Neural progenitor cell (in vitro differentiated cells): ENCODE results near the gene CDH23.

Source experiments
- EZH2 ChIP-seq: fragments of 200-600 bp; sonication (generic); IDR thresholded peaks from 2 replicates; pipeline ENCODE4 v1.6.1; 2017; ENCODE audit warnings: antibody characterized with exemption, mild to moderate bottlenecking, moderate library complexity
- EZH2phosphoT487 ChIP-seq: fragments of 200-600 bp; sonication (generic); IDR thresholded peaks from 2 replicates; pipeline ENCODE4 v1.6.1; 2017; ENCODE audit warnings: antibody characterized with exemption
- TF ChIP-seq, protein P1 (sequence below): fragments of 200-600 bp; sonication (generic); IDR thresholded peaks from 2 replicates; pipeline ENCODE4 v1.5.1; 2017; ENCODE audit warnings: antibody characterized with exemption, mild to moderate bottlenecking

DNA sequence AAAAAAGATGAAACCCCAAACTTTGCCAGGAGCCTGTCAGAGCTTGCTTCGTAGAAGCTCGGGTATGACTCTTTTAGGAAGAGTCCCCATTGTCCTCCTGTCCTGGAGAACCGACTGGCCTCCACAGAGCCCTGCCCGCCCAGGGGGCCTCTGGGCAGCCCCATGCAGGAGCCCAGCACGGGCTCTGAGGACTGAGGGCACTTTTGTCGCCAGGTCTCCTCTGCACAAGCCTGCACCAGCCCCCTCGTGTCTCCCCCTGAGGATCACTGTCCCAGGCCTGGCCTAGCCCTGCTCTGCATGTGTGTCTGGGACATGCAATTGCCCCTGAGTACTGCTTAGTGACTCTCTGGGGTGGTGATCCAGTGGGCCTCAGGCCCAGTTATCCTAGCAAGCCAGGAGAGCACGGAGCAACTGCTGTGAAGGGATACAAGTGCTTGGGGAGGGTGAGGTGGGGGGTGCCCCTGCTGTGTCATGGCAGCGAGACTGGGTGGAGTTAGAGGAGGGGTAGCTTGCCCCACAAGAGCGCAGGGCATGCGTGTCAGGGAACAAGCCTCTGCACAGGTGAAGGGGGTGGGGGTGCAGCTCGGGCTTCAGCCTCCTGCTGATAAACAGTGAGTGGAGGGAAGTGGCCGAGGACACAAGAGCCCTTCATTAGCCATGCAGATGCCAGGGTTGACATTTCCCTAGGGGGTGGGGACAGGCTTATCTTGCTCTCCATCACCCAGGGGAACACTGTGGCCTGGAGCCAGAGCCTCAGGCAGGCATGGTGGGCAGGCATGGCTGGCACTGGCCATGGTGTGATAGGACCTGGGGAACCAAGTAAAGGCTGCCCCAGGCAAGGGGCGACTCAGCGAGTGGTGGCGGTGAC, 179.4 kb downstream of the CDH23 start:
- TF ChIP-seq, protein P1, sequence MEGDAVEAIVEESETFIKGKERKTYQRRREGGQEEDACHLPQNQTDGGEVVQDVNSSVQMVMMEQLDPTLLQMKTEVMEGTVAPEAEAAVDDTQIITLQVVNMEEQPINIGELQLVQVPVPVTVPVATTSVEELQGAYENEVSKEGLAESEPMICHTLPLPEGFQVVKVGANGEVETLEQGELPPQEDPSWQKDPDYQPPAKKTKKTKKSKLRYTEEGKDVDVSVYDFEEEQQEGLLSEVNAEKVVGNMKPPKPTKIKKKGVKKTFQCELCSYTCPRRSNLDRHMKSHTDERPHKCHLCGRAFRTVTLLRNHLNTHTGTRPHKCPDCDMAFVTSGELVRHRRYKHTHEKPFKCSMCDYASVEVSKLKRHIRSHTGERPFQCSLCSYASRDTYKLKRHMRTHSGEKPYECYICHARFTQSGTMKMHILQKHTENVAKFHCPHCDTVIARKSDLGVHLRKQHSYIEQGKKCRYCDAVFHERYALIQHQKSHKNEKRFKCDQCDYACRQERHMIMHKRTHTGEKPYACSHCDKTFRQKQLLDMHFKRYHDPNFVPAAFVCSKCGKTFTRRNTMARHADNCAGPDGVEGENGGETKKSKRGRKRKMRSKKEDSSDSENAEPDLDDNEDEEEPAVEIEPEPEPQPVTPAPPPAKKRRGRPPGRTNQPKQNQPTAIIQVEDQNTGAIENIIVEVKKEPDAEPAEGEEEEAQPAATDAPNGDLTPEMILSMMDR = no peak
- TF ChIP-seq EZH2 = no peak
- TF ChIP-seq EZH2phosphoT487 = no peak
